Left cardiac atrium (tissue), 4 donors: ENCODE data around the gene PRLH. TPM values are rescaled to one million over a fixed set of nuclear protein-coding genes. Genes with fewer than 3 reads are reported as not detected.
"Not testable (repeated sequence)": the region's sequence is repeated elsewhere in the genome, so short reads cannot be mapped to it uniquely, and the experiment has no call there.

ENCODE experiments used
- ATAC-seq, 2 donors: fragments of 200-7000 bp; cut with Tn5 transposase; one replicate each; pipeline ENCODE4 v1.9.1; 2020; ENCODE audit warnings: mild to moderate bottlenecking in 2 of 2, moderate library complexity in 2 of 2
- DNase-seq: peaks from one replicate; pipeline ENCODE4 v3.0.0-alpha.2; 2020
- intact Hi-C, 2 donors: fragments of 100-400 bp; cut with DNase I; formaldehyde crosslinking; loops; one replicate each; pipeline versions ENCODE4 v1.14.1 to v1.15.1; 2022 to 2023
- total RNA-seq, 2 donors: library from RNA; stranded (reverse); fragmentation: NEBNext Ultra II Directional; extraction: Animal tissue kit (Norgen Biotek cat#: 25700); gene quantifications; one replicate each; pipeline ENCODE4 v1.2.1, GENCODE V29; 2021
- donor health status: DM: no; HTN: yes; CAD: no.
- donor health status: DM: no; HTN: yes; CAD: no; lungs with severe emphysema.
- donor health status: DM: yes; HTN: yes; CAD: no.
- donor health status: Dilated cardiomyopathy.

The PRLH gene
- total RNA-seq, 2 donors from 2014 or later: not detected

DNA sequence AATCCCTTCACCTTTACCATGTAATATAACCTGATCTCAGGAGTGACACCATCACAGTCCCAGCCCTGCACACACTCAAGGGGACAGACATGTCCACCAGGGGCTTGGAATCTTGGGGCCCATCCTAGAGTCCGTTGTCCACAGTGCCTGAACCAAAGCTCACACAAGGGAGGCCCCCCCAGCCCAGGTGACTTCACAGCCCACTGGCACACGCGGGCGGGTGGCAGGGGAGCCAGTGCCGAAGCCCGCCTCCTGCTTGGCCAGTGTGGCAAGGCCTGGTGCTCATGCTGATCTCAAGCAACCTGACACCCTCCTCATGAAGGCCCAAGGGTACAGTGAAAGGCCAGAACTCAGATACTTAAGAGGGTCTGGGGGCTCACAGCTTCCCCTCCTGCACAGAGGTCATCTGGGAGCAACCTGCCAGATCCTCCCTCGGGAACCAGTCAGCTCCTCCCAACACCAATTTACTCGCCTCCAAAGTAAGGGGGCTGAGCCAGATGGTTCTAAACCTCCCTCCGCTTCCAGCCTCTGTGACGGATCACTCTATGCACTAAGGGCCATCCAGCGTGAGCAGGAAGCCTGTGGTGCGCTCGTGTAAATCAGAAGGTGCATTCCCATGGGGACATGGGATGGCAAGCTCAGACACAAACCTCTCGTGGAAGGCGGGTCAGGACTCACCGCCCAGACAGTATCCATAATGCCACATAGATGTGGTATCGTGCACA, 27.4 kb downstream of the PRLH start:
- intact Hi-C loops: no loop called here
- no peak for DNase-seq
- ATAC-seq: no peak

DNA sequence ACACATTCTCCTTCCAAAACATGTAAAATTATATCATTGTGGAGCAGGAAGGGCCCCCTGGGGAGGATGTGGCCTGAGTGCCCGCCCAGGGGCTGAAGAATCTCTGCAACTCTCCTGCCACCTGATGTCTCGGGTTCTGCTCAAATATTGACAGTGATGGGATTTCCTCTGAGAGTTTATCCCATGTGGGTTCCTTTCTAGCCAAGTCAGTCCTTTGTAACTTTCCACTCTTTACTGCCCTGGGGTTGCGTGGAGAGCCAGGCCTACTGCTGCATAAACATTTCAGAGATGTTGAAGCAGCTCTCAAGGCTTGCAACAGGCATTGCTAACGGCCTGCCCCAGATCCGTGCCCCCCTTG, 28.1 kb downstream of the PRLH start:
- ATAC-seq (peak; percentile 21 to 38), DNase-seq (no peak)
- intact Hi-C loops: no loop called here

DNA sequence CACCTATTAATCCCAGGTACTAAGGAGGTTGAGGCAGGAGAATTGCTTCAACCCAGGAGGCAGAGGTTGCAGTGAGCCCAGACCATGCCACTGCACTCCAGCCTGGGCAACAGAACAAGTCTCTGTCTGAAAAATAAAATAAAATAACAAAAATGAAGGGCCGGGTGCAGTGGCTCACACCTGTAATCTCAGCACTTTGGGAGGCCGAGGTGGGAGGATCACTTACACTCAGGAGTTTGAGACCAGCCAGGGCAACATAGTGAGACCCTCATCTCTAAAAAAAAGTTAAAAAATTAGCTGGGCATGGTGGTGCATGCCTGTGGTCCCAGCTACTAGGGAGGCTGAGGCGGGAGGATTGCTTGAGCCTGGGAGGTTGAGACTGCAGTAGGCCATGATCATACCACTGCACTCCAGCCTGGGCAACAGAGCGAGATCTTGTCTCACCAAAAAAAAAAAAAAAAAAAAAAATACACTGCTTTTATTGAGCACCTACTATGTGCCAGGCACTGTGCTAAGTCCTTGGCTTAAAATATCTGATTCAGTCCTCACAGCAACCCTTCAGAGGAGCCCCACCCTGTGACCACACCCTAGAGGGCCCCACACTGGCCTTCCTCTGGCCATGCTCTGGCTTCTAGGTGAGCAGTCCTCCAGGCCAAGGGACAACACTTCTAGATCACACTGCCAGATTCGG, 29.6 kb downstream of the PRLH start:
- intact Hi-C loops, DNase-seq, ATAC-seq: not testable (repeated sequence)

- no peak for ATAC-seq
- intact Hi-C loops: no loop called here
- DNase-seq: no peak
Measured at GRCh38 chr2:237596520-237597195, 30.3 kb downstream of the PRLH start.

DNA sequence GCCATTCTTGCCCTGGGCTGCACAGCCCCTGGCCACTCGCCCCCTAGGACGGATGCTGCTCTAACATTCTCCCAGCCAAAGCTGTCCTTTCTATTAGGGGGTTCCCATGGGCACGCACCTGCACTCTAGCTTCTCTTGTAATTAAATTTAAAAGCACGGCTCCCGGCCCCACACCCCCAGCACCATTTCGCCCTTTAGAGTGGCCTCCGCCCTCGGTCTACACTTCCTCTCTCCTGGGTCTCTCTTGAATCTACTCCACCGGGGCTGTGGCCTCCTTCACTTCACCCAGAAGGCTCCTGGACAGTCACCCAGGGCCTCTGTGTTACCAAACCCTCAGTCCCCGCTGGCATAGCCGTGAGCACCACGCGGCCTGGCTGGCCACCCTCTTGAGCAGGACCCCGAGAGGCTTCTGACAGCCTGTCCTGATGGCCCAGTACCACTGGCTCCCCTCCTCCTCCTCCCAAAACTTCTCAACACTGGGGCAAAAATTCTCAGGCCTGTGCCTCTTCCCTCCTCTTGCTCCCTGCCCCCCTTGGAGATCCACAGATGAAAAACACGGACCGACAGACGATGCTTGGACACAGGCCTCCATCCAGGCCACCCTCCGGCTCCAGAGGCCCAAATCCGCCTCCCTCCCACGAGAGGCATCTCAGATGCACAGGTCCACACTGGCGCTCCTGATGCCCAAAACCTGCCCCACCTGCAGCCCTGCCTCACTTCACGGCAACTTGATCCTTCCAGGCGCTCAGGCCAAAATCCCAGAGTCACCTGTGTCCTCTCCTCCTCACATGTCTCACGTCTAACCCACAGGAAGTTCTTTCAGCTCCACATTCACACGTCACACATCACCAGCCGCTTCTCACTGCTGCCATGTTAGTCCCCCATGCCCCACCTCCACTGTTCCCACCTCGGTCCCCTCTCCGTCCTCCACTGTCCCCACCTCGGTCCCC, 31.1 kb downstream of the PRLH start:
- intact Hi-C loops: no loop called here
- DNase-seq (no peak), ATAC-seq (no peak)

- intact Hi-C loops: no loop called here
- ATAC-seq (no peak), DNase-seq (no peak)
Measured at GRCh38 chr2:237598468-237599208, 32.3 kb downstream of the PRLH start.

DNA sequence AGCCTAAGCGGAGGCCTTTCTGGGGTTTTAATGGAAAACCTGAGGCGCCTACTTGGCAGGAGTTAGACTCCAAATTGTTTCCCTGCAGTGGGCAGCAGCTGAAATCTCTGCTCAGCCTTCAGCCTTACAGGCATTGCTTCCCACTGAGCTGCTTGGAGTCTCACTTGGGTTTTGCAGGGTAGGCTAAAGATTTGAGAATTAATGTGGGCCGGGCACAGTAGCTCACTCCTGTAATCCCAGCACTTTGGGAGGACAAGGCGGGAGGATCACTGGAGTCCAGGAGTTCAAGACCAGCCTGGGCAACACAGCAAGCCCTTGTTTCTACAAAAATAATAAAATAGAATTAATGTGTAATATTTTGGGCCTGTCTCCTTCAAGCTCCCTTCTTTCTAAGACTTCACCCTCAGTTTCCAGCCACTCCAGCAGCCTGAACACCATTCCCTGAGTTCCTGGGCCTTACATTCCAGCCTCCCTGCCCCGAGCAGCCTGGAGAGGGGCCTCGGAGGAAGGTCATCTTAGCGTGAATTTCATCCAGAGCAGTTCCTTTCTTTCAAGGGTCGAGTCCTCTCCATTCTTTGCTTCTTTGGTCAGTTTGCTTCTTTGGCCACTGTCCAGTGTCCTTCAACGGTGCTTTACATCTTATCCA, 33.2 kb downstream of the PRLH start:
- intact Hi-C loops: loop anchor here in 1 of 2 donors (5.0 kb wide), 1 partner anchor 143 kb away; no protein-coding TSS in a partner anchor
- ATAC-seq (no peak), DNase-seq (no peak)

DNA sequence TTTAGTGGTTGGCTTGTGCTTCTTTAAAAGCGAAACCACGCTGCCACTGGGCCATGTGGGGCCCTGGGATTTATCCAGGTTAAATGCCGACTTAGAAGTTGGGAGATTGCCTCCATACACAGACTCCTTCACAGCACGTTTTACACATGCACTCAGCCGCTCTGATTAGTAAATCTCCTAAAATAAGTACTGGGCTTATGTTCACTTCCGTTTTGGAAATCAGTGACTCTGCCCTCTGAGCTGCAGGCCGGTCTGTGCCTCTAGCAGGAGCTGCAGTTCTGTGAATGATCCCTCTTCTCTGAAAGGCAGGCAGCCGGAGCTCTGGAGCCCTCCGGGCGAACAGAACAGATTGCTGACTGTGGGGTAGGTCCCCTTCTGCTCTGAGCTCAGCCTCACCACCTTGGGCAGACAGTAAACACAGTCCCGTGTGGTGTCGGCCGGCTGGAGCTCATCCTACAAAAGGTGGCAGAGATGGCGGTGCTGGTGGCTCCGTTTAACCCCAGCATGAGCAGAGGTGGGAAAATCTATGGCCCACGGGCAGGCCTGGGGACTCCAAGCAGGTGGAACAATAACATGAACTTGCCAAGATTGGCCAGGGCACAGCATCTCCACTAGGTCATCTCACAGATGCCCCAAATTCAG, 34.0 kb downstream of the PRLH start:
- peak; percentile 68 for DNase-seq
- peak; percentile 81 to 82 for ATAC-seq
- intact Hi-C loops: loop anchor here in 1 of 2 donors (5.0 kb wide), 1 partner anchor 142 kb away; no protein-coding TSS in a partner anchor

DNA sequence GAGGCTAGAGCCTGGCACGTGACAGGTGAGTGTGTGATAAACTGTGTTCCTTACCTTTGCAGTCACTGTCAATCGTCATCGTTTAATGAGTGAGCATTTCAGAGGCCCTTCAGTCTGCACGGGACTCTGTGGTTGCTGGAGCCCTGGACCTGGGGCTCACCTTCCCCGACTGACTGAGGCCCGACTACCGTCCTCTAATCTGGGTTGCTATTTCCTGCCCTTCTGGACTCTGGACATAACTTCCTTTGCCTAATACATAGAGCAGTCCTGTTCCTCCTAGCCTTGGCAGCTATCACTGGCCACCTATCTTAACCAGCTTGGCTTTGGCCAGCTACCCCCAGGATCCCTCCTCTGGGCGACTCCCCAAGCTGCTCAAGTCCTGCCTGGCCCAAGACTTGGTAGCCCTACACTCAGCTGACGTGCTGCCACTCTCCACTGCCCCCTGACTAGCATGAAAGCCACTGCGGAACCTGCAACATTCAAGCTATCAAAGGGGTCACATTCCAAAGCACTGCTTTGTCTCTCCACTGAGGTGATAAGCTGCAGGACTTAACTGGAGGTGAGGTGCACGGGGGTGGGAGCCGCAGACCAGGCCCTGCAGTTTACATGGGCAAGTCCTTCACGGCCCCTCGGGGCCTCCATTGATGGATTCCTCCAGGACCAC, 35.2 kb downstream of the PRLH start:
- DNase-seq (no peak), ATAC-seq (peak in 1 of 2 donors; percentile 4)
- intact Hi-C loops: loop anchor here in 1 of 2 donors (5.0 kb wide), 1 partner anchor 141 kb away; no protein-coding TSS in a partner anchor

- no peak for DNase-seq
- intact Hi-C loops: loop anchor here in 1 of 2 donors (5.0 kb wide), 1 partner anchor 140 kb away; no protein-coding TSS in a partner anchor
- ATAC-seq: no peak
Measured at GRCh38 chr2:237602409-237602808, 36.0 kb downstream of the PRLH start.

DNA sequence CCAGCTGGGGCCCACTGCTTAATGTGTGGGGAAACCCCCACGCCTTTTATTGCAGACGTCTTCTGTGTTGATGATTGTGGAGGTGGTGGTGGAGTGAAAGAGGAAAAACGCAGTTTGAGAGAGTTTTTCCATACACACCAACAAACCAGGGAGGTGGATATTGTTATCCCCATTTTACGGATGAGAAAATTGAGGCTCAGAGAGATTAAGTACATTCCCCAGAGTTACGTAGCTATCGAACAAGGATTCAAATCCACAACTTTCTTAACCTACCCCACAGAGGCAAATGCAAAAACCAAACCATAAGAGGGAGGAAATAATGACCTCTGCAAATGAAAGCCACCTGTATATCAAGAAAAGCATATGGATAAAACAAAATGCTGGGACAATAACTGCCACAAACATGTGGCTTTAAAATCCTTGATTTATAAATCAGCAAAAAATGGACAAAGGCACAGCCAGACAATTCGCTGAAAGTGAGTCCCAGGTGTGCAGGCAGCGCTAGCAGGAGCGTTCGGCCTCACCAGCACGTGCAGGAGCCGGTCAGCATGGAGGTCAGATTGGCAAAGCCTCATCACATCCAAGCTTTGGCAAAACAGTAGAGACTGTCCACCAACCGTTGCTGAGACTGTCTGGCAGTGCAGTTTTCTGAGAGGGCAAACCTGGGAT, 36.8 kb downstream of the PRLH start:
- DNase-seq (no peak), ATAC-seq (no peak)
- intact Hi-C loops: loop anchor here in 1 of 2 donors (5.0 kb wide), 1 partner anchor 139 kb away; no protein-coding TSS in a partner anchor

GRCh38 chr2:237603718-237604362, 37.5 kb downstream of the PRLH start:
- ATAC-seq: peak; percentile 54 to 57
- intact Hi-C loops: loop anchor here in 1 of 2 donors (5.0 kb wide), 1 partner anchor 138 kb away; no protein-coding TSS in a partner anchor
- peak; percentile 45 for DNase-seq

DNA sequence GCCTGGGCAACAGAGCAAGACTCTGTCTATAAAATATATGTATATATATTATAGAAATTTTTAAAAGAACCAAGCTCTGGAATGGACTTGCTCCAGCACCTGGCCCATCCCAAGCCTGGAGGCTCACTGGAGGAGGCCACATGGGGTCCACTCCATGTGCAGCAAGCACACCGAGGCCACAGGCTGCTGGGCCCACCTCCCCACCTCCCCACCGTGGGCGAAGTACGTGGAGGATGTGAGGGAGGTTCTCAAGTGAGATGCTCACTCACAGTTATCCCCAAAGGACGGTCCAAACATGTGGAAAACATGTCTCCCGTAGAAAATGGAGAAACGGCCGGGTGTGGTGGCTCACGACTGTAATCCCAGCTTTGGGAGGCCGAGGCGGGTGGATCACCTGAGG, 38.0 kb downstream of the PRLH start:
- ATAC-seq (no peak), DNase-seq (no peak)
- intact Hi-C loops: loop anchor here in 1 of 2 donors (5.0 kb wide), 1 partner anchor 138 kb away; no protein-coding TSS in a partner anchor

DNA sequence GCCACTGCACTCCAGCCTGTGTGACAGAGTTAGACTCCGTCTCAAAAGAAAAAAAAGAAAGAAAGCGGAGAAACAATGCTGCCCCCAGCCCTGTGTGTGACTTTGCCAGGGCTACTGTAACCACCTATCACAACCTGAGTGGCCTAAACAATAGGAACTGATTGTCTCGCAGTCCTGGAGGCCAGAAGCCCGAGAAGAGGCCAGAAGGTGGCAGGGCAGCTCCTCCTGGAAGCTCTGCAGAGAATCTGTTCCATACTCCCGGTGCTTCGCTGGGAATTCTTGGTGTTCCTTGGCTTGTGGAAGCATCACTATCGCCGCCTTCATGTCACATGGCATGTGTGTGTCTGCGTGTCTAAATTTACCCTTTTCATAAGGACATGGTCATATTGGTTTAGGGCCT, 38.6 kb downstream of the PRLH start:
- ATAC-seq: no peak
- intact Hi-C loops: loop anchor here in 1 of 2 donors (5.0 kb wide), 1 partner anchor 137 kb away; no protein-coding TSS in a partner anchor
- DNase-seq: no peak

DNA sequence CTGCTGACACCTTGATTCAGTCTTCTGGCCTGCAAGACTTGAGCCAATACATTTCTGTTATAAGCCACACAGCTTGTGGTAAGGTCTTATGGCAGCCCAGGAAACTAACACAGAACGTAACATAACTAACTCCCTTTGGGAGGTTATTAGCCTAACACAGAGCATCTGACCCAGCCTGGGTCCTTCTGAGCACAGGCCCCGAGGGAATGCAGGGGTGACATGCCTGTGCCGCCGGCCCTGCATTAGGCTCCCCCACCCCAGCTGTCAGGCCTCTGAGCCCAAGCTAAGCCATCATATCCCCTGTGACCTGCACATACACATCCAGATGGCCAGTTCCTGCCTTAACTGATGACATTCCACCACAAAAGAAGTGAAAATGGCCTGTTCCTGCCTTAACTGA, 40.1 kb downstream of the PRLH start:
- ATAC-seq, intact Hi-C loops: not testable (repeated sequence)

More for the DNA sequence above, 40.1 kb downstream of the PRLH start:
- not testable (repeated sequence) for DNase-seq
